ENCODE results near the gene ZC2HC1B.

Gene ZC2HC1B

GRCh38 chr6:143952947-143953701, 88.8 kb downstream of the ZC2HC1B start:
- DNase-seq, result no peak
- intact Hi-C loops (cut with DNase I), result no loop called here

GRCh38 chr6:143953922-143954321, 89.6 kb downstream of the ZC2HC1B start:
- DNase-seq, result no peak
- intact Hi-C loops (cut with DNase I), result no loop called here

GRCh38 chr6:143955971-143956370, 91.7 kb downstream of the ZC2HC1B start:
- DNase-seq, result no peak
- intact Hi-C loops (cut with DNase I), result no loop called here

- intact Hi-C loops (cut with DNase I), result no loop called here
- no peak for DNase-seq
Observed at GRCh38 chr6:143957679-143958274, 93.5 kb downstream of the ZC2HC1B start.

DNA sequence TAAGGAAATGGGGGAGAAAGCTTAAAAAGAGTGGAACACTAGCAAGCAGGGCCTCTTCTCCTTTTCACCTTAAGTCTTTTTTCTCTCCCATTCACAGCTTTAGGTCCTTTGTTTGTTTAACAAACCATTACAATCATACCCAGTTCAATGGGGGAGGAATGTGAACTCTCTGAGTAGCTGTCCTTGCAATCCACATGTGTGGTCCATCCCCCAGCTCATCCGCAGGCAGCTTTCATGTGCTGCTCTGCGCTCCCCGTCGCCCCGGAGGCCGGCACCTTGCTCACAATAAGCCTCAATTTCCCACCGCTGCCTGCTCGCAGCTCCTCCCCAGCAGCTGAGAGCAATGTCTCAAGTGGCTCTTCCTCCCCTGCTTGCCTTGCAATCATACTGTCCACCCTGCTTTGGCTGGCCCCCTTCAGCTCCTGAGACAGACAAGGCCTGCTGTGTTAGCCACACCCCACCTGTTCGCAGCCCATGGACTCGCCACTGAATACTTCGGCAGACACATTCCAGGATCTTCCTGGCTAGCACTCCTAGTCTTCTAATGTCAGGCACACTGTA, 94.6 kb downstream of the ZC2HC1B start:
- intact Hi-C loops (cut with DNase I), result no loop called here
- DNase-seq, result no peak

DNA sequence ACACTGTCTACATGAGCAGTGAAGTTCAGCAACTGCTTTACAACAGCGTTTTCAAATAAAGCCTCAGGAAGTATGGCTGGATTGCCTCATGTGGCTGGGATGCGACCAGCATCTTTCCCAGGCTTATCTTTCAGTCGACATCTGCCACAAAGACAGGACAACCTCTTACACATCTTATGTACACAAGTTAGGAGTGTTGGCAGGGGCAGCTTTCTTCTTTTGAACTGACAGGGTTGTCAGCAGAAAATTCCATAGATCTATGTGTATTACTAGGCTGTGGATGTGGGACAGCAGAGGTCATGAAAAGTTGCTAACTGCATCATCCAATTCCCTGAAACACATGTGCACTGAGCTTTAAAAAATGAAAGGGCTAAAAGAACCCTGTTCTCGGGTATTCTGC, 95.7 kb downstream of the ZC2HC1B start:
- intact Hi-C loops (cut with DNase I), result no loop called here
- no peak for DNase-seq

GRCh38 chr6:143961066-143961465, 96.8 kb downstream of the ZC2HC1B start:
- intact Hi-C loops (cut with DNase I), result no loop called here
- no peak for DNase-seq

GRCh38 chr6:143961886-143962878, 97.9 kb downstream of the ZC2HC1B start:
- intact Hi-C loops (cut with DNase I), result no loop called here
- no peak for DNase-seq

- DNase-seq, result no peak
- intact Hi-C loops (cut with DNase I), result no loop called here
Observed at GRCh38 chr6:143963158-143963919, 99.1 kb downstream of the ZC2HC1B start.

- intact Hi-C loops (cut with DNase I), result no loop called here
- no peak for DNase-seq
Observed at GRCh38 chr6:143964674-143965081, 100.4 kb downstream of the ZC2HC1B start.

GRCh38 chr6:143965503-143966171, 101.4 kb downstream of the ZC2HC1B start:
- no peak for DNase-seq
- intact Hi-C loops (cut with DNase I), result no loop called here

DNA sequence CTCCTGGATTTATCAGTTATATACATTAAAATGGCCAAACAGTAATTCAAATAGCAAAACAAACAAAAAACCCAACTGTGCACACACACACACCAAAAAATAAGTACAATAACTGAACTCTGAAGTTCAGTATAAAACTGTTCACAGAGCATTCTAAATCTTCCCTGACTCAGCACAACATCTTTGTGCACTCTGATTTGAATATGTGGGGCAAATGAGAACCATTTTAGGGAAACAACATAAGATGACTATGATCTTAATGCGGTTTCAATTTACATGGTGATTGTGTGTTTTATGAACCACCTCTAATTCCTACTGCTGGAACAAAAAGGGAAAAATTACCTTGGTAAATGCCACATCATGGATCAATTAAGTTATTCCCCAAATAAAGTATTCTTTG, 102.0 kb downstream of the ZC2HC1B start:
- no peak for DNase-seq
- intact Hi-C loops (cut with DNase I), result no loop called here

DNA sequence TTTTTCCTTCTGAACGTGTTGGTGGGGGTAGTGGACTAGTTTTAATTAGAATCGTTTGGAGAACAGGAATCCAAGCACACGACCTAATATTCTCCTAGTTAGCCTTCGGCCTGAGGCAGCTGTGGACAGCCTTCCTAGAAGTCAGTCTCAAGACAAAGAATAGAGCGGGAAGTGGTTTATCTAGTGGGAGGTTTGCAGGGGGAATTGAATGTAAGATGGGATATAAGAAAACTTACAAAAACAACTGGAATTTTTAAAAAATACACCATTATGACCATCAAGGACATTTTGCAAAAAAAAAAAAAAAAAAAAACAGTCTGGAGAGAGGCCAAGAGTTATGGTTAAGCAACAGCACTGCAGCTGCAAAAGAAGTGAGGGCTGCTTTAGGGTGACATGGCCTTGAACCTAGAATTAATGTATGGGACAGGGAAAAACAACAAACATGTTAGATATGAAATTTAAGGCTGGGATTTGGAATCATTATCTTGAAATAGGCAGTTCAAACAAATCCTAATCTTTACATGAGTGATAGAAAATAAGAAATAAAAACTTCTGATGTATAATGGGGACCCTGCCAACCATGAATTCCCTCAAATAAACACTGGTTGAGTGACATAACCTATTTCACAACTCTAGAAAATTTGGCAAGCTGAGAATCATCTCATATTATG, 103.6 kb downstream of the ZC2HC1B start:
- intact Hi-C loops (cut with DNase I), result no loop called here
- DNase-seq, result no peak

DNA sequence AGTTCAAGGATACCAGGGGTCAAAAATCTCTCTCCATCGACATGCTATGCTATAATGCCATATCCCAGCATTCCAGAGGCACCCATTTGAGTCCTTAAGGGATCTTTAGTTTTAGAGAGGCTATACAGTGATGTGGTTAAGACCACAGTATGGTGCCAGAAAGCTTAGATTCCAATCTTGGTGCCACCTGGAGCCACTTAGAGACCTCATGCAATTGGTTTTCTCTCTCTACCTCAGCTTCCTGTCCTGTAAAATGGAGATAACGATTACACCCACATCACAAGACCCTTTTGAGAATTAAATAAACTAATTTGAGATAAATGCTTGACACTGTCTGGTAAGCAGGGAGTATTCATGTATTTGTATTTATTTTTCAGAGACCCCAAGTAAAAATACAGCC, 104.8 kb downstream of the ZC2HC1B start:
- DNase-seq, result no peak
- intact Hi-C loops (cut with DNase I), result no loop called here

GRCh38 chr6:143970456-143971218, 106.4 kb downstream of the ZC2HC1B start:
- intact Hi-C loops (cut with DNase I), result no loop called here
- DNase-seq, result no peak

GRCh38 chr6:143971482-143972205, 107.4 kb downstream of the ZC2HC1B start:
- intact Hi-C loops (cut with DNase I), result no loop called here
- no peak for DNase-seq
